ENCODE measurements around the gene ERG28.

ERG28 gene

GRCh38 chr14:75658957-75659356 lies 1.7 kb downstream of the ERG28 start:
- H3K27ac ChIP-seq: no peak overlapping the region
- TF ChIP-seq, protein P1, sequence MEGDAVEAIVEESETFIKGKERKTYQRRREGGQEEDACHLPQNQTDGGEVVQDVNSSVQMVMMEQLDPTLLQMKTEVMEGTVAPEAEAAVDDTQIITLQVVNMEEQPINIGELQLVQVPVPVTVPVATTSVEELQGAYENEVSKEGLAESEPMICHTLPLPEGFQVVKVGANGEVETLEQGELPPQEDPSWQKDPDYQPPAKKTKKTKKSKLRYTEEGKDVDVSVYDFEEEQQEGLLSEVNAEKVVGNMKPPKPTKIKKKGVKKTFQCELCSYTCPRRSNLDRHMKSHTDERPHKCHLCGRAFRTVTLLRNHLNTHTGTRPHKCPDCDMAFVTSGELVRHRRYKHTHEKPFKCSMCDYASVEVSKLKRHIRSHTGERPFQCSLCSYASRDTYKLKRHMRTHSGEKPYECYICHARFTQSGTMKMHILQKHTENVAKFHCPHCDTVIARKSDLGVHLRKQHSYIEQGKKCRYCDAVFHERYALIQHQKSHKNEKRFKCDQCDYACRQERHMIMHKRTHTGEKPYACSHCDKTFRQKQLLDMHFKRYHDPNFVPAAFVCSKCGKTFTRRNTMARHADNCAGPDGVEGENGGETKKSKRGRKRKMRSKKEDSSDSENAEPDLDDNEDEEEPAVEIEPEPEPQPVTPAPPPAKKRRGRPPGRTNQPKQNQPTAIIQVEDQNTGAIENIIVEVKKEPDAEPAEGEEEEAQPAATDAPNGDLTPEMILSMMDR (IDR thresholded peaks at IDR 0.05): no peak
- no peak for TF ChIP-seq ZFX (IDR thresholded peaks at IDR 0.05; ENCODE audit: borderline replicate concordance)

- H3K27ac ChIP-seq: no peak overlapping the region
- no peak for TF ChIP-seq ZFX (IDR thresholded peaks at IDR 0.05; ENCODE audit: borderline replicate concordance)
- TF ChIP-seq, protein P1 (IDR thresholded peaks at IDR 0.05): no peak
Observed at GRCh38 chr14:75657331-75657730, 3.3 kb downstream of the ERG28 start.

DNA sequence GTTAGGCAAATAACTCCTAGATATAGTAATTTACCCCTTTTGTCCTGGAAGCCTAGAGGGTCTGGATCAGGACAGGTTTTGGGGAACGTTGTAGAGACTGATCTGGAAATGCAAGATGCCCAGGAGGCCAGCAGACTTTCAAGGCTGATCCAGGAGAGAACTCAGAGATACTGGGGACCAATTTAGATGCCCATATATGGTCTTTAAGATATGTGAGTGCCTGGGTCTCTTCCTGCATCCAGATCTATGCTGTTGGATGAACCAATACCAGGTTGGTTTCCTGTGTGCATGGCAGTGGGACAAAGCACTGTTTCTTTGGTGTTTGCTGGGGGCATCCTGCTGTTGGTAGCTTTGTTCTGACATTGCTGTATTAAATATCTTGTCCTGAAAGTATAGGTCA lies 5.4 kb downstream of the ERG28 start:
- TF ChIP-seq ZFX (IDR thresholded peaks at IDR 0.05; ENCODE audit: borderline replicate concordance): no peak
- TF ChIP-seq, protein P1 (IDR thresholded peaks at IDR 0.05): no peak

DNA sequence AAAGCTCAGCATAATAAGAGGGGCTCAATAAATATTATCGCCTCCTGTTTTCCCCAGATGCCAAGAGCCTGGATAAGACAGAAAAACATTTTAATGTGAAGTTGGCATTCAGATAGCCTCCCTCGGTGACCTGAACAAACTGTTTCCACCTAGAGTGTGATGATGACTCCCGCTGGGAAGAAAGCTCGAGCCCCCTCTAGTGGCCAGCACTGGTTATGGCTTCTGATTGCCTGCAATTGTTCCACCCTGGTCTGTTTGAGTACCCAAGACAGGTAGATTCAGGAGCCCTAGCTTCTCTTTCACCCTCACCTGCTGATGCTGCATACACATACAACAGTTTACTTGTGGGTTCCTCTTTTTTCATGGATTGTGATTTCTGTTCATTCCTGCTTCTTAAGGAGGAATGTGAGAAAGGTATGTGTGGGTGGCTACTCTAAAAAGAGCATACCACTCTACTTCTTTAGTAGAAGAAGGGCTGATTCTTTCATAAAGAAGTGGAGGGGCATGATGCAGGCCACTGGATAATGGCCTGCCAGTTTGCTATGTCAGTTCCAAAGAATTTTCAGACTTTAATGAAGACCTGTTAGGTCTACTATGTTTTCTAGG lies 6.4 kb downstream of the ERG28 start:
- no peak for TF ChIP-seq ZFX (IDR thresholded peaks at IDR 0.05; ENCODE audit: borderline replicate concordance)
- TF ChIP-seq, protein P1 (IDR thresholded peaks at IDR 0.05): peak; percentile 98
- H3K27ac ChIP-seq: no peak overlapping the region

More for the DNA sequence above, 5.4 kb downstream of the ERG28 start:
- H3K27ac ChIP-seq: no peak overlapping the region

- no peak overlapping the region for H3K27ac ChIP-seq
- TF ChIP-seq, protein P1 (IDR thresholded peaks at IDR 0.05): no peak
- TF ChIP-seq ZFX (IDR thresholded peaks at IDR 0.05; ENCODE audit: borderline replicate concordance): no peak
Observed at GRCh38 chr14:75653563-75653962, 7.1 kb downstream of the ERG28 start.

DNA sequence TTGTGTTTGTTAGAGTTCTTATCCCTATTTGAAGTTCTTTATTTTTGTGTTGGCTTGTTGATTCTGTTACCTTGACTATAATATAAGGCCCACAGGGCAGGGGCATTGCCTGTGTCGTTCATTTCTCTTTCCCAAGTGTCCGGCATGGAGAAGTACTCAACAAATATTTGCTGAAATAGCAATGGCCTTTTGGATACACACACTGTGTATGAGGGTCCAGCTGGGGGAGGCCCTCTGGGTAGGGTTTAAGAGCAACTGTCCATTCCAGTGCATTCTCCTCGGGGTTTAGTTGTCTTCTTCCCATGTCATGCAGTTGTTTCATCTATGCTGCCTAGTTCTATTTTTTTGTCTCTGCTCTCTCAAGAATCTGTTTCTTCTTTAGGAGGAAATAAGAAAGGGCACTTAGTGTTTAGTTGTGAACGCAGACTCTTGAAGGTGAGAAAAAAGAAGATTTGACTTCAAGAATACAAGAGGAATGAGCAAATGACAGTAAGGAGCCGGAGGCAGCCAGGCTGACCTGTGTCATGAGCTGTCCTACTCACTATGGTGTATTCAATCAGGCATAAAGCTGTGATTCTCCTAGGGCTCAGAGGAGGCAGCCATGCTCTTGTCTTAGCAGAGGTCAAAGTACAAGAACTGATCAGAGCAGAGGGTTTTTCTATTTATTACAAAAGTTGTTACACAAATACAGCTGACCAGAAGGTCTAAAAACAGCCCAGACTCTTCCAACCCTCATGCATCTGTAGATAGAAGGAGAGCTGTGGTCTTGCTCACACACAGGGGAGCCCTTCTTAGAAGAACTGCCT lies 10.2 kb downstream of the ERG28 start:
- no peak overlapping the region for H3K27ac ChIP-seq
- TF ChIP-seq ZFX (IDR thresholded peaks at IDR 0.05; ENCODE audit: borderline replicate concordance): no peak
- TF ChIP-seq, protein P1 (IDR thresholded peaks at IDR 0.05): no peak

DNA sequence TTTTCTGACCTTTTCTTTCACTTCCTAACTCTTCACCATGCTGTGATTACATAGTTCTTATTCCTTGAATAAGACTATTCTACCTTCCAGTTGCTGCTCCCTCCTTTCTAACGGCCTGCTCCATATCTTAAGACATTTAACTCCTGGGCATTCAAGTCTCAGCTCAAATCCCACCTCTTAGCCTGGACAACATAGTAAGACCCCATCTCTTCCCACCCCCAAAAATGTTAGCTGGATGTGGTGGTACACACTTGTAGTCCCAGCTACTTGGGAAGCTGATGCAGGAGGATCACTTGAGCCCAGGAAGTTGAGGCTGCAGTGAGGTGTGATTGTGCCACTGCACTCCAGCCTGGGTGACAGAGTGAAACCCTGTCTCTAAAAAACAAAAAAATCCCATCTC lies 10.9 kb downstream of the ERG28 start:
- no peak overlapping the region for H3K27ac ChIP-seq

More for the DNA sequence above, 10.9 kb downstream of the ERG28 start:
- TF ChIP-seq ZFX (IDR thresholded peaks at IDR 0.05; ENCODE audit: borderline replicate concordance): no peak
- TF ChIP-seq, protein P1 (IDR thresholded peaks at IDR 0.05): no peak
